ENCODE measurements around the gene TTI1.

The TTI1 gene

DNA sequence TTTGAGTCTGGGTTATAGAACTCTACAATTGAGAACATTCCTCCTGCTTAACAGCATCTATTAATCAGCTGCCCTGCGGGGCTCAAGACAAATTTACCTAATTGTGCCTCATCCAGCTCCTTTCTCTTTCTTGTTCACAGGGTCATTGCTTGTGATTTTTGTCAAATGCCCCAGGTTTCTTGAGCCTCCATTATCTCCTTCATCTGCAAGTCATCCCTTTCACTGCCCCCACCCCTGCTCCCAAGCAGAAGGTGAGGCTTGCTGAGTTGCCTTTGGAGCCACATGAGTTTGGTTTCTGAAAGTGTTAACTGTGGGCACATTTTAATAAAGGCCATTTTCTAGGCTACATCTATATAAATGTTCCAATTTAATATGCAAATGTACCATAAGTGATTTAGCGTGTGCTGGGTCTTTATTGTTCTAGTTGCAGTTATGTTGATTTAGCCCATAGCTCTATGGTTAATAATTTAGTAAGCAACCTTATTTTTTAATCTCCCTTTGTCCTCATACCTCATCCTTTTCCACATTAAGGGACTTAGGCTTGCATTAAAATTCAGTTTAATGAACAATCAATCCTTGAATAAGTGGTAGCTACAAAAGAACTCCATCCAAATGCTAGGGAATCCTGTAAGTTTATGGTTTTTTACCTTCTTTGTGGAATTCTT is 74.3 kb downstream of the TTI1 start:
- DNase-seq = no peak

- DNase-seq = no peak
These were observed 77.1 kb downstream of the TTI1 start for GRCh38 chr20:37956107-37956585.

GRCh38 chr20:37955511-37955910 is 77.7 kb downstream of the TTI1 start:
- no peak for DNase-seq

DNA sequence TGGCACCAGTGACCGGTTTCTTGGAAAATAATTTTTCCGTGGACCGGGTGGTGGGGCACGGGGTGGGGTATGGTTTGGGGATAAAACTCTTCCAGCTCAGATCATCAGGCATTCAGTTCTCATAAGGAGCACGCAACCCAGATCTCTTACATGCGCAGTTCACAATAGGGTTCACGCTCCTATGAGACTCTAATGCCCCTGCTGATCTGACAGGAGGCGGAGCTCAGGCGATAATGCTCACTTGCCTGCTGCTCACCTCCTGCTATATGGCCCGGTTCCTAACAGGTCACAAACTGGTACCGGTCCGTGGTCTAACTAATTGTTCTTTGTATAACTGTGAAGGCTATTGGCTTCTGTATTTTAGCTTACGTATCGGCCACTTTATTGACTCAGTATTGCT is 78.6 kb downstream of the TTI1 start:
- DNase-seq = no peak

DNA sequence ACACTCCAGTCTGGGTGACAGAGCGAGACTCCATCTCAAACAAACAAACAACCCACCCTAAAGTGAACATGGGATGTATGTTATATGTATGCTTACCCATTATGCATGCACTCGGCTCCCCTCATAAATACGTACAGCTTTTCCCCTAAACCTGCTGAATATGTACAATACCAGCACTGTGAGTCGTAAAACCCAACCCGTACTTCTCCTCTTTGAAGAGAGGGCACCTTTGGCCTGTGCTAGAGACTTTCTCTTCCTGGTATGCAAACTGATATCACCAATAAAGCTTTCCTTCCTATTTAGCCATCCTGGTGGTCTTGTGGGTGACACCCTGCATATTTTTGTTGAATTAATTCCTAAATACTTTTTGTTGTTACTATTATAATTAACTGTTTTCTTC is 79.1 kb downstream of the TTI1 start:
- no peak for DNase-seq

GRCh38 chr20:37948956-37949355 is 84.3 kb downstream of the TTI1 start:
- DNase-seq = no peak

GRCh38 chr20:37947943-37948342 is 85.3 kb downstream of the TTI1 start:
- no peak for DNase-seq

DNA sequence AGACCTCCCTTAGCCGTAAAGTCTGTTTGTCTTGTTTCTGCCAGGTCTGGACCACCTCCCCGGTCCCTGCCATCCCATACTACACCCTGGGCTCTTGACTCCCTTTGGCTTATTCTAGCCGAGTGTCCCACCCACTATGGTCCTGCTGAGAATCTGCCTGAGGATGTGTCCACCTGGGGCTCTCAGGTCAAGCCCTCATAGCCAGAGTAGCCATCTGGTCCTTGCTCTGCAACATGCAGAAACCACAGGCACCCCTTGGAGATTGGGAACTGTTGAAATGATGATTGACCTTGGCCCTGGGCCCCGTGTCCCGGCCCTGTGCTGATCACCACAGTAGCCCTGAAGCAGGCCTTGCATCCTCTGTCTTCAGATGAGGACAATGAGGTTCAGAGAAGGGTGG is 86.3 kb downstream of the TTI1 start:
- no peak for DNase-seq

DNA sequence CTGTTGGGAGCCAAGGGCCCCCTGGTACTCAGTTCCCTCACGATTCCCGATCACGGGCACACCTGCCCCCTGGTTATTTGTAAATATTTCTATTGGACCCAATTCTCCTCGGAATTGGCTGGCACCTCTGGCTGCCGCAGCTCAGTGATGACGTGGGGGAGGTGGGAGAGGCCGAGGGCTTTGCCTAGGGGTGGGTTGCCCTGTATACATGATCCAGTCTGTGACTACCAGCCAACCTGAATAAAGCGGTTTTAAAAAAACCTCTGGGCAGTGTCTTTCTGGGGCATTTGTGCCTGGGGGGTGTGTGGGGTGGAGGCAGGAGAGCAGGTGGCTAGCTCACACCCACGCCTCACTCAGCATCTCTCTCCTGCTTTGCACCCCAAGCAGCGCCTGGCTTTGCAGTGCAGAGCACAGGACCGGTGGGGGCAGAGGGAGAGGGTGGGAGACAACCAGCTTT is 88.1 kb downstream of the TTI1 start:
- no peak for DNase-seq

DNA sequence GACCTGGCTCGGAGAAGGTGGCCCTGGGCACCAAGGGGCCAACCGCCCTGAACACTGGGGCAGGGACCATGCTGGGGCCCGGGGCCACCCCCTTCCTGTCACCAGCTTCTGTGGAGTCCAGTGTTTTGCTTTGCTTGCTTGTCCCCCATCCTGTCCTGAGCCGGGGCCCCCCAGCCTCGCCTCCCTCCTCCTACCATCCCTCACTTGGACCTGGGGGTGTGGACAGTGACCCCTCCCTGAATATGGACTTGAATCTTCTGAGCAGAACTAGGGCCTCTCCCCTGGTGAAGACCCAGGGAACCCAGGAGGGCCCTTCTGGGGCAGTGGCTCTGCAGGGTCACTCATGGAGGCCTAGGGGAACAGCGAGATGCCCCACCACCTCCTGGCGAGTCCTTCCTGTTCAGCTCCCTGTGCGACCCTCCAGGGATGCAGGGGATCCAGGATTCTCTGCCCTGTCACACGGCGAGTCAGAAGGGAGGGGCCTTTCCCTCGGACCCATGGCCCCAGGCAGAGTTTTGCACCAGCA is 88.7 kb downstream of the TTI1 start:
- DNase-seq = no peak

DNA sequence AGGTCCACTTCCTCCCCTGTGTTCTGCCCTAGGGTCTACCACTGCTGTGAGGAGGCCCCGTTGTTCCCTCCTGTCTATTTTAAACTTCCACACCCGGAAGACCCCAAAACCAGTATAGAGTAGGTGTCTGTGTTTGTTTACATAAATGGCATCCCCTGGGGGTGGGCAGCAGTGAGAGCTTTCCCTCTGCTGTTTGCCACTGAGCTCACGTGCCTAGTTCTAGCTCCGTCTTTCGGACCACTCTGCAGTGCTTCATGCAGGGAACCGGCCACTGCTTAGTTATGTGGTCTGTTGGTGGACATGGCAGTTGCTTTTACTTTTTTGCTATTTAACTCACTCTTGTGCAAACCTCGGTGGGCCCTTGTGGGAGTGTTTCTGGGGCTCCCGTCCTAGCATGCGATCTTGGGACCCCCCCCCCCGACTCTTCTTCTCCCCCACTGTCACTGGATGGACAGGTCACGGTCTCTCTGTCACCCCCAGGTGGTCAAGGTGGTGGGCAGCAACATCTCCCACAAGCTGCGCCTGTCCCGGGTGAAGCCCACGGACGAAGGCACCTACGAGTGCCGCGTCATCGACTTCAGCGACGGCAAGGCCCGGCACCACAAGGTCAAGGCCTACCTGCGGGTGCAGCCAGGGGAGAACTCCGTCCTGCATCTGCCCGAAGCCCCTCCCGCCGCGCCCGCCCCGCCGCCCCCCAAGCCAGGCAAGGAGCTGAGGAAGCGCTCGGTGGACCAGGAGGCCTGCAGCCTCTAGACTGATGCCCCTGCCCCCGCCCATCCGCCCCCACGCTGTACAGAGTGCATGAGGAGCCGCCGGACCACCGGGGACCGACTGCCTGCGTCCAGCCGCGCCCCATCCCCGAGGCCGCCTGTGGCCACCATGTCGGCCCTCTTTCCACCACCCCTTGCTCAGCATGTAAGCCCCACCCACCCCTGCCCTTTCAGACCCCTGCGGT is 89.5 kb downstream of the TTI1 start:
- no peak for DNase-seq

- no peak for DNase-seq
These were observed 90.2 kb downstream of the TTI1 start for GRCh38 chr20:37943033-37943432.

GRCh38 chr20:37941992-37942391 is 91.3 kb downstream of the TTI1 start:
- DNase-seq = no peak

- no peak for DNase-seq
These were observed 91.9 kb downstream of the TTI1 start for GRCh38 chr20:37941332-37941731.

- no peak for DNase-seq
These were observed 92.4 kb downstream of the TTI1 start for GRCh38 chr20:37940858-37941257.

DNA sequence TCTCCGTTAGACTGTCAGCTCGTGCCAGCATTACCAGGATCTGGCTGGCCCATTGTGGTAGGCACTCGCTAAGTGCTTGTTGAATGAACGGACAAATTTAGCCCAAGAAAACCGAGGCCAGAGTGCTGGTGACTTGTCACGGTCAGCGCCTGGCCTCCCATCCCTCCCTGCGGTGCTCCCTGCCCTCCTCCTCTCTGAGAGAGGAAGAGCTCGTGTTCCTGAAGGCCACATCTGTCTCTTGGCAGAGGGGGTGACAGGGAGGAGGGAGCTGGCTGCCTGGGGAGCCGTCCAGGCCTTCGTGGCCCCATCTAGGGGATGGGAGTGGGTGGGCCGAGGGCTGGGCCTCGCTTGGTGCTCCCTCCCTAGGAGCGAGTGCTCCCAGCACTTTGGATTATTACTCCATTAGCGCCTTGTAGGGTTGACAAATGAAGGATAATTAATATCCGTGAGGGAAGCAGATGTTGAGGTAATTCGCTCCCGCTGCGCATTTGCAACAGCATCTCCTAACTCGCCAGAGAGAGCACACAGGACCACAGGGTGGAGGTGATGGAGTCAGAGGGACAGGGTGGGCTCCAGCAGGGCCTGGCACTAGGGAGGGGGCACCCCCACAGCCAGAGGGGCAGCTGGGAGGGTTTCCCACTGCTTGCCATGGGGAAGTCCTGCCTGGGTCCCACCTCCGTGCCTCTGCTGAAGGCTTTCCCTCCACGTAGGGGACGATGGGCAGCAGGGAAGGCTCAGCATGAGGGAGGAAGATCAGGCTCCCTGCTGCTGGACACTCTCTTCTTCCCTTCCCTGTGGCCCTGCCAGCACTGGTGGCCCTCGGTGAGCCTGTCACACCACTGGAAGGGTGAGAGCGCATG is 93.3 kb downstream of the TTI1 start:
- no peak for DNase-seq

GRCh38 chr20:37938954-37939353 is 94.3 kb downstream of the TTI1 start:
- DNase-seq = no peak

GRCh38 chr20:37938181-37938750 is 95.0 kb downstream of the TTI1 start:
- DNase-seq = no peak

DNA sequence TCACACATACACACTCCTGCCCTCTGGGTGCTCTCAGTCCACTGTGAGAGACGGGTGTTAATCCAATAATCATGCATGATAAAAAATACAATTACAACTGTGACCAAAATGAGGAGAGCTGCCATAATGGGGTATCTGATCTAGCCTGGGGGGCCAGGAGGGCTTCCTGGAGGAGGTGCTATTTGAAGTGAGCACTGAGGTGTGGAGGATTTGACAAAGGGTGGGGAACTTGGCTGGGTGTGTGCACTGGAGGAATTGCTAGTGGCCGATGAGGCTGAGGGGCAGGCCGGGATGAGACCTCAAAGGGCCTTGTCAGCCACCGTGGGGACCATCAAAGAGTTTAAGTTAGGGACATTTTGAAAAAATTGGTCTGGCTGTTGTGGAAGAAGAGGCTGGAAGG is 95.6 kb downstream of the TTI1 start:
- no peak for DNase-seq

DNA sequence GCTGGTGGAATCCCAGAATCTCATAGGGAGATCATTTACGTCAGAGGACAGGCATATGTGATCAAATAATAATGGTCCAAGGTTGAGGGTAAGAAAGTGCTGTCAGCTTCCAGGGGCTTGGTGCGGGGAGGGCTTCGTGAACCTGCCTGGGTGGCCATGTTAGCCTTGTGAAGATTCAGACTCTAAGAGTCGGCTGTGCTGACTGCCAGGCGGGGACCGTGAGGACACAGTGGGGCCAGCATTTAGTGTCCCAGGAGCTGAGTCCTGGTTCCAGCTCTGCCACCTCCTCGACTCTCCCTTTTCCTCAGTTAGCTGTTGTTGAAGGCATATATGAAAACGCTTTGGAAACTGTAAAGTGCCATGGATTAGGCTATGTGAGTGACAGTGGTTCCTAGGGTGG is 96.8 kb downstream of the TTI1 start:
- no peak for DNase-seq

DNA sequence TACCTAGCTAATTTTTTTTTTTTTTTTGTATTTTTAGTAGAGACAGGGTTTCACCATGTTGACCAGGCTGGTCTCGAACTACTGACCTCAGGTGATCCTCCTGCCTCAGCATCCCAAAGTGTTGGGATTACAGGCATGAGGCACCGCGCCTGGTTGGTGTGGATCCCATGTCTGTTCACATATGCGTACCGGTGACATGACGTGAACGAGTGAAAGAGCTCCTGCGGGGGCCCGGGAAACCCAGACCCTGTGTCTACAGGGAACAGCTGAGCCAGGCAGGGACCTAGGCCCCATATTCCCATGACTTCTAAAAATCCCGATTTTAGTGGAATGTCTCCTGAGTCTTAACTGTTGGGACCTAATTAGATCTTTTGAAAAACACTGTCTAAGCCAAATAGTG is 97.2 kb downstream of the TTI1 start:
- DNase-seq = no peak

GRCh38 chr20:37935435-37935834 is 97.8 kb downstream of the TTI1 start:
- no peak for DNase-seq

Data from right hindlimb (tissue), 1 donor.